GM12864 (cell line): ENCODE measurements around the gene MDFI.

Experiments
- DNase-seq: peaks from one replicate; pipeline ENCODE4 v3.0.0-alpha.2; 2011; ENCODE audit warnings: low read depth
- H3K4me3 ChIP-seq: 2 replicates; pipeline ENCODE4 v1.5.1; 2011; ENCODE audit warnings: mild to moderate bottlenecking, low read depth, low read length, control low read depth
- TF ChIP-seq, protein P1 (sequence below): IDR thresholded peaks from 2 replicates; pipeline ENCODE4 v1.5.1; 2011; ENCODE audit warnings: low read depth, mild to moderate bottlenecking, moderate library complexity, low read length, control low read depth, inconsistent platforms; ENCODE audit errors: missing control alignments

The MDFI gene

DNA sequence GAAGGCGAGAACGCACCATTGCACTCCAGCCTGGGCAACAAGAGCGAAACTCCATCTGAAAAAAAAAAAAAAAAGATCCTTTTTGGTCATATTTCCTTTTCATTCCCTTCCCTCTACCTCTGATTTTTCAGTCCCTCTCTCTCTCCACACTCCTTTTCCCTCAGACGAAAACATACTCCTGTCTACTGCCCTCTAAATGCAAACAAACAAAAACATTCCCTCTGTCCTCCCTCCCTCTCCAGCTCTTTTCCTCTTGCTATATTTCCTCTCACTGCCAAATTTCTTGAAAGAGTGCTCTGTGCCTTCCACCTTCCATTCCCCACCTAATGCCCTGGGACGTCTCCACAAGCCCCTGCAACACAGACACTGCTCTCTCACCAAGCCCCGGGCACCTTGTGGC is 14.9 kb upstream of the MDFI start:
- TF ChIP-seq, protein P1, sequence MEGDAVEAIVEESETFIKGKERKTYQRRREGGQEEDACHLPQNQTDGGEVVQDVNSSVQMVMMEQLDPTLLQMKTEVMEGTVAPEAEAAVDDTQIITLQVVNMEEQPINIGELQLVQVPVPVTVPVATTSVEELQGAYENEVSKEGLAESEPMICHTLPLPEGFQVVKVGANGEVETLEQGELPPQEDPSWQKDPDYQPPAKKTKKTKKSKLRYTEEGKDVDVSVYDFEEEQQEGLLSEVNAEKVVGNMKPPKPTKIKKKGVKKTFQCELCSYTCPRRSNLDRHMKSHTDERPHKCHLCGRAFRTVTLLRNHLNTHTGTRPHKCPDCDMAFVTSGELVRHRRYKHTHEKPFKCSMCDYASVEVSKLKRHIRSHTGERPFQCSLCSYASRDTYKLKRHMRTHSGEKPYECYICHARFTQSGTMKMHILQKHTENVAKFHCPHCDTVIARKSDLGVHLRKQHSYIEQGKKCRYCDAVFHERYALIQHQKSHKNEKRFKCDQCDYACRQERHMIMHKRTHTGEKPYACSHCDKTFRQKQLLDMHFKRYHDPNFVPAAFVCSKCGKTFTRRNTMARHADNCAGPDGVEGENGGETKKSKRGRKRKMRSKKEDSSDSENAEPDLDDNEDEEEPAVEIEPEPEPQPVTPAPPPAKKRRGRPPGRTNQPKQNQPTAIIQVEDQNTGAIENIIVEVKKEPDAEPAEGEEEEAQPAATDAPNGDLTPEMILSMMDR, result no peak

DNA sequence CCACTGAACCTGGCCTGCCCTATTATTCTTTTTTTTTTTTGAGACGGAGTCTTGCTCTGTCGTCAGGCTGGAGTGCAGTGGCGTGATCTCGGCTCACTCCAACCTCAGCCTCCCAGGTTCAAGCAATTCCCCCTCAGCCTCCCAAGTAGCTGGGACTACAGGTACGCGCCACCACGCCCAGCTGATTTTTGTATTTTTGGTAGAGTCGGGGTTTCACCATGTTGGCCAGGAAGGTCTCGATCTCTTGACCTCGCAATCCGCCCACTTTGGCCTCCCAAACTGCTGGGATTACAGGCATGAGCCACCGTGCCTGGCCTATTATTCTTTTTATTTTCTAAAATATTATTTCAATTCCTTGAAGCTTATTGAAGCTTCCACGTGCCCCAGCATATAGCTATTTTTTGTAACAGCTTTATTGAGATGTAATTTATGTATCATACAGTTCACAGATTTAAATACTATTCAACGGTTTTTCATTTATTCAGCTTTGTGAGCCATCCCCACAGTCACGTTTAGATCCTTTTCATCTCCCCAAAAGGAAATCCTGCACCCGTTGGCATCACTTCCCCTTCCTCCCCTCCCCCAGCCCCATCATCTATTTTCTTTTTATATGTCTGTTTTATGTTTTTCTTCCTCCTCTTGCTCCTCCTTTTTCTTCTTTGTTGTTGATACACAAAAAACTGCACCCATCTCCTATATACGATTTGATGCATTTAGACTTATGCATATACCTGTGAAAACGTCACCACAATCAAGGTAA is 13.5 kb upstream of the MDFI start:
- no peak for DNase-seq
- H3K4me3 ChIP-seq, result no peak overlapping the region
- TF ChIP-seq, protein P1, result no peak

More for the DNA sequence above, 14.9 kb upstream of the MDFI start:
- no peak overlapping the region for H3K4me3 ChIP-seq
- DNase-seq, result no peak

DNA sequence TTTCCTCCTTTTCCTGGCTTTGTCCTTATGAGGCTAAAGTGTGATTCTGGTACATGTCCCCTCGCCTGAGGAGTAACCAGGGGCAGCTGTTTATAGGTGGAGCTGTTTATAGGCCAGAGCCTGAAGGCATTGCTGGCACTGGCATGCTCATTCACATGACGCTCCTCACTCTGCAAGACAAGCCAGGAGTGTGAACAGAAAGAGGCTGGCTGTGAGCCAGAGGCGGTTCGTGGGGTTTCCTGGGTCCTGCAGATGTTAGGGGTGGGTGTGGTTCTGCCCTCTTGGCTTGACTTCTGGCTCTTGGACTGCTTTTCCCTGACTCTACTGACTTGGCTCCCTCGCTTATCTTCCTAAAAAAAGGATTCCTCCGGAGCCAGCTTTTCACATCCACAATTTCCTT is 12.8 kb upstream of the MDFI start:
- TF ChIP-seq, protein P1, result no peak
- no peak overlapping the region for H3K4me3 ChIP-seq
- no peak for DNase-seq

DNA sequence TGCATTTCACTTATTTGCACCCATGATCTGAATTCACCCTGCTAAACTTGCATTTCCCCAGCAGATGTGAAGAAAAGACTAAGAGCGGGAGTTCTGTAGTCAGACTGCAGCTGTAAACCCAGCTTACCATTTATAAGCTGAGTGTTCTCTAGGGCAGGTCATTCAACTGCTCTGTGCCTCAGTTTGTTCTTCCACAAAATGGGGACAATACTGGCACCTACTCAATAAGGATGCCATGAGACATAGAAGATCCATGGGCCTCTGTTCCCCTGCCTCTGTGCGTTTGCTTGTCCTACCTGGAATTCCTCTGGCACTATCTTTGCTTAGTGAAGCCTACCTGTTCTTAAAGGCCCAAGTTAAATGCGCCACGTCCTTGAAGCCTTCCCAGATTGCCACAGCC is 12.2 kb upstream of the MDFI start:
- DNase-seq, result no peak
- TF ChIP-seq, protein P1, result no peak

DNA sequence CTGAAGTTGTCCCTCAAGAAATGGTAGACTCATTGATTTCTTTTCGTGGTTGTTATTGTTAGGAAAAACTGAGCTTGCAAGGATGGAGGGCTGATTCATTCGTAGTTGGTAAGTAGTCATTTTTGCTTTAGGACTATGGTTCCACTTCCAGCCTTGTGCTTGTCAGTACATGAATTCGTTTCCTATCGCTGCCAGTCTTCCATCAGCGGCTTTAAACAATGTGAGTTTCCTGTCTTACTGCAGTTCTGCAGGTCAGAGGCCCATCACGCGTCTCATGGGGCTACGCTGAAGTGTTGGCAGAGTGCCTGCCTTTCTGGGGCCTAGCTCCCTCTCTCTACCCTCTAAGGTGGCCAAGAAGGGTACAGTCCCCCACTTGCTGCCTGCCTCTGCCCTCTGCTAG is 11.4 kb upstream of the MDFI start:
- DNase-seq, result no peak
- no peak overlapping the region for H3K4me3 ChIP-seq
- TF ChIP-seq, protein P1, result no peak

More for the DNA sequence above, 12.2 kb upstream of the MDFI start:
- no peak overlapping the region for H3K4me3 ChIP-seq

DNA sequence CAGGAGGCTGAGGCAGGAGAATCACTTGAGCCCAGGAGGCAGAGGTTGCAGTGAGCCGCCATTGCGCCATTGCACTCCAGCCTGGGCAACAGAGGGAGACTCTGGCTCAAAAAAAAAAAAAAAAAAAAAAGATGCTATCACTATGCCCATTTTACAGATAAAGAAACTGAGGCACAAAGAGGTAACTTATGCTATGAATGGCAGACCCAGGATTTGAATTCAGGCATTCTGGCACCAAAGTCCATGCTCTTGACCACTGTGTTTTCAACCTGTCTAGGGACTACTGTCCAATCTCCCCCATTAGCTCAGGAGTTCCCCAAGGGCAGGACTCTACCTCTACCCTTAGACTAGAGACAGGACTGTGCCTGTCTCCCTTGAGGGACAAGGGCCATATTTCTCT is 9.1 kb upstream of the MDFI start:
- TF ChIP-seq, protein P1, result no peak
- H3K4me3 ChIP-seq, result no peak overlapping the region
- no peak for DNase-seq

DNA sequence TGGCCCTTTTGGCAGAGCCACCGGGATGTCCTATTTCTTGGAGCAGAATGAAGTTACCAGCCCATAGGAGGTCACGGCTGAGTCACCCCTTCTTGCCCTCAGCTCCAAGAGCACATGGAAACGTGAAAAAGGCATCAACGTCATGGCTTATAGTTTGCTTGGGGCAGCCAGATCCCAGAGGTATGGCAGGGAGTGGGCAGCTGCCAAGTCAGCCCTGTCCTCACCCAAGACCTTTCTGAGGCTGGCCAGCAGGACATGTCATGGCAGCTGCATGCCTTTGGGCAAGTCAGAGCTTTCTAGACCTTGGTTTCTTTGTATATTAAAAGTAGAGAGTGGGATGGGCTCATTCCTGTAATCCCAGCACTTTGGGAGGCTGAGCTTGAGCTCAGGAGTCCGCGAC is 8.2 kb upstream of the MDFI start:
- no peak overlapping the region for H3K4me3 ChIP-seq
- TF ChIP-seq, protein P1, result no peak
- DNase-seq, result no peak
